NCI-H526 treated with DMSO at 0.1 percent for 48 hours (cell line): Measurements from ENCODE around the gene RBM3.

Experiments used
- DNase-seq: peaks from one replicate; lab custom pipeline; 2025; lab: John Stamatoyannopoulos, UW

RBM3 gene

GRCh38 chrX:48626401-48627298 lies 52.4 kb downstream of the RBM3 start:
- DNase-seq, result no peak
